Prostate gland (tissue), 2 donors: ENCODE data around the gene SLC38A10.

Experiments used
- POLR2A ChIP-seq: fragments of 450-650 bp; IDR thresholded peaks from one replicate; pipeline ENCODE4 v1.6.1; 2016; ENCODE audit warnings: antibody characterized with exemption, mild to moderate bottlenecking
- TF ChIP-seq, protein P1 (sequence below), 4 experiments: fragments of 200-600 bp in 2 of 4; fragments of 450-650 bp in 2 of 4; sonication (generic) in 2 of 4; IDR thresholded peaks; 1 replicate in 3 of 4; 2 replicates in 1 of 4; pipeline ENCODE4 v1.5.1; 2016 to 2019; ENCODE audit warnings: antibody characterized with exemption in 4 of 4, mild to moderate bottlenecking in 2 of 4, moderate library complexity in 2 of 4

DNA sequence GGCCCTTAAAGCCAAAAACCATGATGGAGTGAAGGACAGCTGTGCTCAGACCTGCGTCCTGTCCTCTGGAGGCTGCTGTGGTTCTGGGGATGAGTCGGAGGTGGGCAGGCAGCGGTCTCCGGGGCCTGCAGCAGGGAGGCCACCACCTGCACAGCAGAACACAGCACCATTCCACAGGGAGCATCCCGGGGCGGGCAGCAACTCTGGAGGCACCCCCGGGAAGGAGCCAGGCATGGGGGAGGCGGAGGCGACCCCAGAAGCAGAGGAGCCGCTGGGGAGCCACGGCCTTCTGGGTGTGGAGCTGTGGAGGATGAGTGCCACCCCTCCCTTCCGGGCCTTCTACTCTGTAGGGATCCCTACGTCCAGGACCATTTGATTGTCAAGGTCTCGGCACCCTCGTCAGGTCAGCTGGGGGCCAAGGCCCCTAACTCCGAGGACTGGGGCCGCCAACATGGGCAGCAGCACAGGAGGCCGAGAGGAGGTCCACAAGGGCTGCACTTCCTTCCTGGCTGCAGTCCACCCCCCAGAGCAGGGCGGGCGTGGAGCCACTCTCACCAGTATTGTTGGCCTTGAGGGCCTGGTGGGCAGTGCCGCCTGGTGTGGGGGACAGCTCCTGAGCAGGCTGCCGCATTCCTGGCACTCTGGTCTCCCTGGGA, 96.2 kb downstream of the SLC38A10 start:
- TF ChIP-seq, protein P1, sequence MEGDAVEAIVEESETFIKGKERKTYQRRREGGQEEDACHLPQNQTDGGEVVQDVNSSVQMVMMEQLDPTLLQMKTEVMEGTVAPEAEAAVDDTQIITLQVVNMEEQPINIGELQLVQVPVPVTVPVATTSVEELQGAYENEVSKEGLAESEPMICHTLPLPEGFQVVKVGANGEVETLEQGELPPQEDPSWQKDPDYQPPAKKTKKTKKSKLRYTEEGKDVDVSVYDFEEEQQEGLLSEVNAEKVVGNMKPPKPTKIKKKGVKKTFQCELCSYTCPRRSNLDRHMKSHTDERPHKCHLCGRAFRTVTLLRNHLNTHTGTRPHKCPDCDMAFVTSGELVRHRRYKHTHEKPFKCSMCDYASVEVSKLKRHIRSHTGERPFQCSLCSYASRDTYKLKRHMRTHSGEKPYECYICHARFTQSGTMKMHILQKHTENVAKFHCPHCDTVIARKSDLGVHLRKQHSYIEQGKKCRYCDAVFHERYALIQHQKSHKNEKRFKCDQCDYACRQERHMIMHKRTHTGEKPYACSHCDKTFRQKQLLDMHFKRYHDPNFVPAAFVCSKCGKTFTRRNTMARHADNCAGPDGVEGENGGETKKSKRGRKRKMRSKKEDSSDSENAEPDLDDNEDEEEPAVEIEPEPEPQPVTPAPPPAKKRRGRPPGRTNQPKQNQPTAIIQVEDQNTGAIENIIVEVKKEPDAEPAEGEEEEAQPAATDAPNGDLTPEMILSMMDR (IDR thresholded peaks at IDR 0.05): no peak
- TF ChIP-seq POLR2A: no peak
